ENCODE data around the gene CNOT11. TPM values are rescaled to one million over a fixed set of nuclear protein-coding genes. Genes with fewer than 3 reads are reported as not detected.

The CNOT11 gene
- total and polyA plus RNA-seq, 2 of the 13 experiments (the other 11 are each of a cell fraction or from before 2014, with no cell fraction given), result 114 to 209 TPM

GRCh38 chr2:101253703-101254450 is 1.2 kb downstream of the CNOT11 start (continued):
- TF ChIP-seq ZNF18 (CRISPR knock-in tag; IDR thresholded peaks at IDR 0.05; ENCODE audit: insufficient replicate concordance), result no peak
- no peak for TF ChIP-seq KLF12 (CRISPR knock-in tag; IDR thresholded peaks at IDR 0.05; ENCODE audit: borderline replicate concordance)
- no peak for TF ChIP-seq RFXANK (CRISPR knock-in tag; IDR thresholded peaks at IDR 0.05)
- no peak for TF ChIP-seq ZNF496 (CRISPR knock-in tag; IDR thresholded peaks at IDR 0.05; ENCODE audit: insufficient replicate concordance)
- no peak for TF ChIP-seq XRCC5 (optimal IDR thresholded peaks at IDR 0.05; ENCODE audit: low read length)
- TF ChIP-seq SIX4 (CRISPR knock-in tag; IDR thresholded peaks at IDR 0.05), result no peak
- TF ChIP-seq DMAP1 (CRISPR knock-in tag; IDR thresholded peaks at IDR 0.05), result peak; percentile 12; the same call in 1 of the 2 replicates
- no peak for TF ChIP-seq ZNF83 (CRISPR knock-in tag; IDR thresholded peaks at IDR 0.05; ENCODE audit: borderline replicate concordance)
- no peak for TF ChIP-seq TARDBP (CRISPR knock-in tag; IDR thresholded peaks at IDR 0.05)
- TF ChIP-seq TEAD2 (CRISPR knock-in tag; IDR thresholded peaks at IDR 0.05), result no peak
- no peak for TF ChIP-seq SETDB1 (CRISPR knock-in tag; IDR thresholded peaks at IDR 0.05; ENCODE audit: borderline replicate concordance)

- ChIA-PET POLR2A (interaction anchor here (0.6 to 1.0 kb wide), 2 partner anchors 38 to 53 kb away, joined by 3 read pairs; partner anchors contain the start of gene RNF149), CTCF (ENCODE audit: low intra/inter-chr PET ratio, low total read pairs) (no interaction called here)
- H2AFZ ChIP-seq (ENCODE audit: low read length), result no peak overlapping the region
- no peaks in the 10 kb centered on the region; a peak in 1 of 5 replicates for H3K27me3 ChIP-seq (ENCODE audit: control insufficient read depth in 1 of 2, insufficient read depth in 2 of 2, low read length in 2 of 2)
- peaks cover 3% of the 10 kb centered on the region; the same call in 1 of the 2 replicates for H4K20me1 ChIP-seq (ENCODE audit: insufficient read depth, low read length)
- in situ Hi-C loops (cut with HindIII; ENCODE audit: extremely low pct_ligation_motif_present, low pct_unique_long_range_greater_than_20kb) (no loop called here), intact Hi-C loops (cut with micrococcal nuclease; ENCODE audit: unreplicated experiment) (no loop called here)
- H3K36me3 ChIP-seq (replicated peaks in 1 of 2; ENCODE audit: control insufficient read depth in 1 of 2, insufficient read depth in 2 of 2, low read length in 2 of 2), result peaks cover 6 to 27% of the 10 kb centered on the region in 2 experiments
- H3K9me3 ChIP-seq (ENCODE audit: low read length), result no peaks in the 10 kb centered on the region
- peaks cover 73% of the 10 kb centered on the region for H3K4me1 ChIP-seq (ENCODE audit: insufficient read depth, low read length)
- no peak for ATAC-seq
- WGBS (ENCODE audit: low lambda C conversion rate), result 72% methylated on average over 3 of the region's 3 CpGs
- H3K4me3 ChIP-seq (replicated peaks in 1 of 3; ENCODE audit: insufficient read depth in 1 of 3, low read depth in 2 of 3, low read length in 3 of 3), result no peak overlapping the region; a peak in 1 of 6 replicates
- FAIRE-seq, result no peak
- H3K27ac ChIP-seq (ENCODE audit: extremely low read length, insufficient read depth, low read length), result no peak overlapping the region
- no peak for DNase-seq (ENCODE audit: low spot score)
- peaks cover 66% of the 10 kb centered on the region for H3K79me2 ChIP-seq (ENCODE audit: insufficient read depth, low read length)
- H3K9ac ChIP-seq (ENCODE audit: insufficient read depth, low read depth, low read length), result peak overlapping the region; percentile 41; the same call in 1 of the 2 replicates
- H3K4me2 ChIP-seq (ENCODE audit: low read depth, low read length), result peak overlapping the region; percentile 65
- BruUV-seq (replicated peaks), result no TSS peak
- no peak for TF ChIP-seq ZNF501 (CRISPR knock-in tag; IDR thresholded peaks at IDR 0.05)
- no peak for TF ChIP-seq ZNF879 (CRISPR knock-in tag; IDR thresholded peaks at IDR 0.05)
- no peak for TF ChIP-seq ARID2 (CRISPR knock-in tag; IDR thresholded peaks at IDR 0.05; ENCODE audit: borderline replicate concordance)
- TF ChIP-seq NR2F2 (IDR thresholded peaks at IDR 0.05; ENCODE audit: borderline replicate concordance, low read depth), result no peak
- TF ChIP-seq NFE2L2 (IDR thresholded peaks at IDR 0.05; ENCODE audit: low read length), result no peak
- TF ChIP-seq MYPOP (CRISPR knock-in tag; IDR thresholded peaks at IDR 0.05), result 0 out of 2 replicates have a peak, but pooled peaks have one; percentile 1
- no peak for TF ChIP-seq PHF21A (CRISPR knock-in tag; IDR thresholded peaks at IDR 0.05)
- no peak for TF ChIP-seq TARDBP (CRISPR knock-in tag; IDR thresholded peaks at IDR 0.05)
- TF ChIP-seq EED (CRISPR knock-in tag; IDR thresholded peaks at IDR 0.05), result no peak
- TF ChIP-seq SSRP1 (CRISPR knock-in tag; IDR thresholded peaks at IDR 0.05), result no peak
- TF ChIP-seq CEBPG (CRISPR knock-in tag; IDR thresholded peaks at IDR 0.05), result 0 out of 2 replicates have a peak, but pooled peaks have one; percentile 37
- TF ChIP-seq RARA (CRISPR knock-in tag; IDR thresholded peaks at IDR 0.05), result no peak
Observed at GRCh38 chr2:101255501-101255900, 2.8 kb downstream of the CNOT11 start.

Measured in HepG2 (cell line).